Stimulated activated CD4-positive, alpha-beta T cell treated with anti-CD3 and anti-CD28 coated beads, Interleukin-4, amount 100 ng/mL, for 24 hours (primary cell): ENCODE data around the gene USP27X.

Experiments used
- DNase-seq: peaks from one replicate; pipeline ENCODE4 v3.0.0-alpha.2; 2020

The USP27X gene

DNA sequence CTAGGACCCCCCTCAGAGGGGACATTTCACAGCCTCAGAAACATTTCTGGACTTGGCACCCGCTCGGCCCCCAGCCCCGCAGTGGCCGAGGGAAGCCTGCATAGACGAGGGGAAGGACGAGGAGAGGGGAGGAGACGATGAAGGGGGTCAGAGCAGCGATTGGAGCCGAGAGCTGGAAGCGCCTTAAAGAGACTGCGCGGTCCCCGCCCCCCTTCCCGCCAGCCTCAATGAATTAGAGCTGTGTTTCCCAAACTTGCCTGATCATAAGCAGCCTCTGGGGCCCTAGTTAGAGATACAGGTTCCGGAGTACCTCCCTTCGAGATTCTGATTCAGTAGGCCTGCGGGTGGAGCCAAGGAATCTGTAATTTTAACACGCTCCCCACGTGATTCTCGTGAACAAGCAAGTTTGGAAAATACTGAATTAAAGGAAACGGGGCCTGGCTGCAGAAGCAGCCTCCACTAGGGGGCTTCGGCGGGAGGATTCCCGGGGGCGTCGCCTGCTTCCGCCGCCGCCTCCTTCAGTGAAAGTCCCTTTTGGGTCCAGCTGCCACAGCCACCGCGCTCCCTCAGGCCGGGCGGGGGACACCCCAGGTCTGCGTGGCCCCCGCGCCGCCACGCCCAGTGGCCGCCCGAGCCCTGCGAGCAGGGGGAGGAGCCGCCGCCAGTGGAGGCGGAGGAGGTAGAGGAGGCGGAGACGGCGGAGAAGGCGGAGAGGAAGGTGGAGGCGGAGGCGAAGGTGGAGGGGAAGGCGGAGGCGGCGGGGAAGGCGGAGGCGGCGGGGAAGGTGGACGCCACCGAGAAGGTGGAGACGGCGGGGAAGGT, at the start of gene USP27X:
Gene USP27X, plus strand, starts transcription at position 651 of the 822 bp plus-strand sequence. CDS start 824 bp downstream, outside the sequence.
- DNase-seq, result peak; percentile 63

- no peak for DNase-seq
Observed at GRCh38 chrX:49838374-49838773, 40.9 kb upstream of the USP27X start.

GRCh38 chrX:49840679-49841078, 38.6 kb upstream of the USP27X start:
- DNase-seq, result peak; percentile 40

GRCh38 chrX:49842621-49843020, 36.7 kb upstream of the USP27X start:
- no peak for DNase-seq

GRCh38 chrX:49844611-49845010, 34.7 kb upstream of the USP27X start:
- DNase-seq, result no peak

DNA sequence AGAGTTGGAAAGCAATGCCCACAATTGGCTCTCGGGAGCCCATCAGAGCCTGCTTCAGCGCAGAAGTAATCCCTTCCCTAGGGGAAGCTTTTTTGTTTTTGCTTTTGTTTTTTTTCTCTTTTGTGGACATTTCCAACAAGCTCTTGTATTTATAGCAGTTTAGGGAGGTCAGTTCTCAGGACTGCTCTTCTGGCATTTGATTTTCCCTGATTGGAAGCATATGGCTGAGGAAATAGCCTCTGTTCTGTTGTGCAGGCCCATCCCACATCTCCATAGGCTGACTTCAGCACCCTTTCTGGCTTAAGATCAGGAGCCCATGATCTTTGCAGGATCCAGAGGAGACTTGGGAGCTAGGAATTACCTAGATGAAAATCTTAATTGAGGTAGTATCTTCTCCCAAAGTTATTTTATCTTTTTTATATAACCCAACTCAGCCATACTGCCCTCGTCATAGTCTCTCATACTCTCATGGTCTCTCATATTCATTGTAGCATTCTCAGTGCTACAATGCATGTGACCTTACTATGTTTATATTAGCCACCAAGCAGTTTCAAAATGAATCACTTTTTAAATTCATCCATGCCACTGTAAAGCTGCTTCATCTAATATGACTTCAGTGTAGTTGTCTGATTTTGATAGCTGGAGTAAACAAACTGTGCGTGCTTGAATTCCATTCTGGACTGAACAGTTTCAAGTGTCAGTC, 33.4 kb upstream of the USP27X start:
- DNase-seq, result no peak

DNA sequence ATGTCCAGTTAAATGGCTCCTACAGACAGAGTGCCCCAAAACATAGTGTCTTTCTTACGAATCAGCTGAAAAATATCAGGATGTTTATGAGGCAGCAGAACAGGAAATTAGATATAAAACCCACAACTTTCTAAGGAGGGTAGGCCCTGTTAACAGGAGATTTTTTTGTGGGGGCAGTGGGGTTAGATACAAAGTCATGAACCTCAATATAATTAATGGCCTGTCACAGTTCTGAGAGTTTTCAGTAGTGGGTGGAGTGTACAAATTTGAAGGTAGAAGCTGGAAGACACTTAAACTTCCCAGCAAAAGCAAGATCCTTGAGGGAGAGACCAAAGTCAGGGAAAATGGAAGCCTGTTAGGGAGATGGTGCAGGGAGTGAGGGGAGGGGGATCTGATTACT, 32.8 kb upstream of the USP27X start:
- DNase-seq, result no peak

DNA sequence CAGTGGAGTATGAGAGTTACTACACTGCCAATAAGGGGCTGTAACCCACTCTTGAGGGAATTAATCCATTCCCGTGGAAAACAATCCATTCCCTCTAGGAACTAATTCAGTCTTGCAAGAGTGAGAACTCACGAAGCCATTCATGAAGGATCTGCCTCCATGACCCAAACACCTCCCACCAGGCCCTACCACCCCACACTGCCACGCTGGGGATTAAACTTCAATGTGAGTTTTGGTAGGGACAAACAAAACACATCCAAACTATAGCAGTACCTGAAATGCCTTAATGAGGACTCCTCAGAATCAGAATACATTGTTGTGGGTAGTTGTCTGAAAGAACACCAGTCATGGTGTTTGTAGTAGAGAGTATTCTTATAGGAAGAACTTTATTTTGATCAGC, 31.0 kb upstream of the USP27X start:
- DNase-seq, result no peak

- DNase-seq, result no peak
Observed at GRCh38 chrX:49850028-49850427, 29.3 kb upstream of the USP27X start.

DNA sequence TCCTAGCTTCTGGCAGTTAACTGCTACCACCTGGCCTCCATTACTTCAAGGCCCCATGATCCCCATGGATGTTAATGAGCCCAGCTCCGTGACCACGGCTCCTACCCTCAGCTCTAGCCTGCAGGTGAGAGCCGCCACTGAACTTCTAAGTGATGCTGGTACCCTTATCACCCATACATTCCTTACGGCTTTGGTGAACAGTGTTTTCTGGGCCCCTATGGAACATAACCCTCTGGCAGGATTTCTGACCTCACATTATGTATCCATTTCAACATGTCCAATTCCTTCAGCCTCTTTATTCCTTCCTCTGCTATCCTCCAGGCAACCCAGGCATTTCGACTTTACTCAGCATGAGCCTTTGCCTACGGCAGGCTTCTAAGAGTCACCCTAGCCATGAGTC, 25.6 kb upstream of the USP27X start:
- DNase-seq, result no peak

DNA sequence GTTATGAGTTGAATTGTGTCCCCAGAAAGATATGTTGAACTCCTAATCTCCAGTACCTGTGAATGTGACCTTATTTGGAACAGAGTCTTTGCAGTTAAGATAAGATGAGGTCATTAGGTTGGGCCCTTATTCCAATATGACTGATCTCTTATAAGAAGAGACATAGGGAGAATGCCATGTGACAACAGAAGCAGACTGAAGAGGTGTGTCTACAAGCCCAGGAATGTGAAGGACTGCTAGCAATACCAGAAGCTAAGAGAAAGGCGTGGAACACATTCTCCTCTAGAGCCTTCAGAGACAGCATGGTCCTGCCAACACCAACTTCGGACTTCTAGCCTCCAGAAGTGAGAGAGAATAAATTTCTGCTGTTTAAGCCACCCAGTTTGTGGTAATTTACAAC, 22.5 kb upstream of the USP27X start:
- DNase-seq, result no peak

GRCh38 chrX:49858341-49858740, 20.9 kb upstream of the USP27X start:
- DNase-seq, result no peak

DNA sequence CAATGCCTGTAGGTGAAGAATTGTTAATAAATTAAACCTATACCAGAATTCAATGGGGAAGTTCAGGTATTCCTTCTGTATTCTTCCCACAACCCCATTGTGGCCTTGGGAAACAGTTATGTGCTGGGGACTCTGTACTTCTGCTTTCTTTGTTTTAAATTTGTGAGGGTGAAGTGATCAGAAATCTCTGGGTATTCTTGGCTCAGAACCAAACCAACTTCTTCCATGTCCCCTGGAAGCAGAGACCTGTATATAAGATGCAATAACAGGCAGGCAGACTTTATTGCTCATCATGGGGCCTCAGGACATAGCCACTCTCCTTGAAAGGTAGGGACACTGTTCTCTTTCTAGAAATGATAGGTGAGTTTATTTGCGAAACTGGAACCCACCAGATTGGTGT, 19.8 kb upstream of the USP27X start:
- no peak for DNase-seq

GRCh38 chrX:49860867-49861535, 18.3 kb upstream of the USP27X start:
- DNase-seq, result no peak

DNA sequence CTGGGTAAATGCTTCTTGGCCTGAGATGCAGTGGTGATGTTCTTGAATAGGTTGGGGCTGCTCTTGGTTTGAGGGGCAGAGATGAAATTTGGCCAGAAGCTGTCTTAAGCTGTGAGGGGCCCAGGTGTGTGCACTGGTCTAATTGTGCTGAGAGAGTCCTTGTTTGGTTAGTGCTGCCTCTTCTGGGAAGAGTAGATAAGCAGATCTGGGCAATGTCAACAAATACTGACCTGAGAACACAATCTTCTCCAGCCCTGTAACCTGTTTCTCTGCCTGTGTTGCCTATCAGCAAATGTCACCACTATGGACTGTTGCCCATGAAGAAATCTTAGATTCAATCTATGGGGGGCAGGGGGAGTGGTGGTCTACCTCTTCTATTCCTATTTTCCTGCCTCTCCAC, 17.2 kb upstream of the USP27X start:
- no peak for DNase-seq

DNA sequence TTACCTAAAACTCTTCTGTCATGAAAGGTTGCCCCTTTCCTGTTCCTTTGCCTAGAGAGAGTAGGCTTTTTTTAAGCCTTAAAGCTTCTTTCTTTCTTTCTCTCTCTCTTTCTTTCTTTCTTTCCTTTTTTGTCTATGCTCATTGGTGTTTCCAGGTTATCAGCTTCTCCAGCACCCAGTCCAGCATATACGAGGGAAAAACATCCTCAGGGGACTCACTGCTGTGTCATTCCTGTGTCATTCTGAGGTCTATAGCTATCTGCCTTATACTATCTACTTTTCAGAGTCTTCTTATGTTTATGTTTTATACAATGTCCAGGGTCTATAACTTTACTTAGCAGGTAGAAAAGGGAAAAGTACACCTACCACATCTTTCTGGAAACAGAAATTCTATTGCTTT, 10.5 kb upstream of the USP27X start:
- DNase-seq, result no peak

- peak; percentile 30 for DNase-seq
Observed at GRCh38 chrX:49876750-49877149, 2.5 kb upstream of the USP27X start.

- DNase-seq, result no peak
Observed at GRCh38 chrX:49877397-49878101, 1.7 kb upstream of the USP27X start.

DNA sequence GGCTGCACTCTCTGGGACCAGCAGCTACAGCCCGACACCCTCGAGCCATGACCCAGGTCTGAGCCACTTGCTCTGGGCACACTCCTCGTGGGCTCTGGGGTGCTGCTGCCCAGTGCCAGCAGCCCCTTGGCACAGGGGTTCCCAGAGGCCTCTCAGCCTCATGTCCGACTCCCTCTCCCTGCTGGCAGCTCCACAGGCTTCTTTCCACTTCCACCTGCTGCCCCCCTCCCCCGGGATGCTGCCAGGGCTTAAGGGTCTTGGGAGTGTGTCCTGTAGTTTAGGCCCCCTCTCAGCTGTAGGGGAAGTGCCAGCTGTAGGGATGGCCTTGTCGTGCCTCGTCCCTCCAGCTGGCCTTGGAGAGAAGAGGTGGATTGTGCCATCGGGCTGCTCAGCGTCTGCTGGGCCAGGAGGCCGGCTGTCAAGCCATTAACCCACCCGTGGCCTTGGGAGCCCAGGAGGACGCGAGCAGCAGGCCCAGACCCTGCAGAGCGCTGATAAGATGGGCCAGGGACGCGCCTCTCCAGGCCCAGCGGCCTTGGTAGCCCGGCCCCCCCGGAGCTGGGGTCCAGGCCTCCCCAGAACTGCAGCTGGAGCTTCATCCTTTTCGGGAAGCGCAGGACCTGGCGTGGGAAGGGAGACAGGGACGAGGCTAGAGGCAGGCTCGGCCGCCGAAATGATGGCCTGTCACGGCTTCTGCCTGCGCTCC, 1.0 kb upstream of the USP27X start:
- DNase-seq, result no peak

GRCh38 chrX:49879656-49880277, 483 bp downstream of the USP27X start:
- no peak for DNase-seq

GRCh38 chrX:49880668-49881067, 1.4 kb downstream of the USP27X start:
- DNase-seq, result no peak

GRCh38 chrX:49884290-49884862, 5.1 kb downstream of the USP27X start:
- peak; percentile 51 for DNase-seq
